ENCODE results near the gene CYP4A22. TPM values are rescaled to one million over a fixed set of nuclear protein-coding genes. Genes with fewer than 3 reads are reported as not detected.
"Not testable (repeated sequence)": the region's sequence is repeated elsewhere in the genome, so short reads cannot be mapped to it uniquely, and the experiment has no call there.

CYP4A22 gene
- total RNA-seq, 1 experiment from 2014 or later: not detected

- H3K4me1 ChIP-seq: no peaks in the 10 kb centered on the region
- Mint-ChIP-seq H3K4me1 (ENCODE audit: low read depth, unreplicated experiment) (no peaks in the 10 kb centered on the region), H3K27ac (ENCODE audit: unreplicated experiment) (no peak overlapping the region), H3K9me3 (ENCODE audit: unreplicated experiment) (no peaks in the 10 kb centered on the region), H3K36me3 (ENCODE audit: insufficient read depth, unreplicated experiment) (no peaks in the 10 kb centered on the region), H3K27me3 (ENCODE audit: insufficient read depth, unreplicated experiment) (no peaks in the 10 kb centered on the region), H3K4me3 (ENCODE audit: unreplicated experiment) (no peak overlapping the region)
- no peak for TF ChIP-seq CTCF (IDR thresholded peaks at IDR 0.05; ENCODE audit: insufficient read depth in 1 of 2, low read depth in 1 of 2, low read length in 1 of 2, severe bottlenecking in 1 of 2, unreplicated experiment in 1 of 2)
- intact Hi-C loops (cut with micrococcal nuclease; ENCODE audit: unreplicated experiment): no loop called here
- H3K9me3 ChIP-seq: no peaks in the 10 kb centered on the region
- no peaks in the 10 kb centered on the region for H3K36me3 ChIP-seq (ENCODE audit: control insufficient read depth, insufficient read depth, low read length)
- no peaks in the 10 kb centered on the region for H3K27me3 ChIP-seq (replicated peaks; ENCODE audit: control insufficient read depth, insufficient read depth, low read length)
- POLR2A ChIA-PET: no interaction called here
- no peak overlapping the region for H3K4me3 ChIP-seq (ENCODE audit: low read depth, low read length)
- no peak for DNase-seq
- CTCF ChIA-PET: no interaction called here
- no TSS peak for BruUV-seq (replicated peaks)
Observed at GRCh38 chr1:47113178-47113577, 24.1 kb upstream of the CYP4A22 start.

GRCh38 chr1:47121039-47121438, 16.2 kb upstream of the CYP4A22 start:
- H3K36me3 Mint-ChIP-seq (ENCODE audit: insufficient read depth, unreplicated experiment); H3K4me3 ChIP-seq (ENCODE audit: low read depth, low read length); BruUV-seq (replicated peaks); H3K27me3 ChIP-seq (replicated peaks; ENCODE audit: control insufficient read depth, insufficient read depth, low read length); H3K9me3 ChIP-seq; CTCF ChIA-PET; H3K36me3 ChIP-seq (ENCODE audit: control insufficient read depth, insufficient read depth, low read length); H3K9me3 Mint-ChIP-seq (ENCODE audit: unreplicated experiment); H3K4me3 Mint-ChIP-seq (ENCODE audit: unreplicated experiment); H3K4me1 ChIP-seq; H3K4me1 Mint-ChIP-seq (ENCODE audit: low read depth, unreplicated experiment); H3K27me3 Mint-ChIP-seq (ENCODE audit: insufficient read depth, unreplicated experiment); intact Hi-C loops (cut with micrococcal nuclease; ENCODE audit: unreplicated experiment); POLR2A ChIA-PET; H3K27ac Mint-ChIP-seq (ENCODE audit: unreplicated experiment); DNase-seq: not testable (repeated sequence)

- H3K4me1 Mint-ChIP-seq (ENCODE audit: low read depth, unreplicated experiment); H3K36me3 Mint-ChIP-seq (ENCODE audit: insufficient read depth, unreplicated experiment); H3K27me3 Mint-ChIP-seq (ENCODE audit: insufficient read depth, unreplicated experiment); BruUV-seq (replicated peaks); POLR2A ChIA-PET; H3K4me1 ChIP-seq; H3K4me3 ChIP-seq (ENCODE audit: low read depth, low read length); H3K4me3 Mint-ChIP-seq (ENCODE audit: unreplicated experiment); DNase-seq; intact Hi-C loops (cut with micrococcal nuclease; ENCODE audit: unreplicated experiment); H3K36me3 ChIP-seq (ENCODE audit: control insufficient read depth, insufficient read depth, low read length); H3K27ac Mint-ChIP-seq (ENCODE audit: unreplicated experiment); CTCF ChIA-PET; H3K27me3 ChIP-seq (replicated peaks; ENCODE audit: control insufficient read depth, insufficient read depth, low read length); H3K9me3 ChIP-seq; H3K9me3 Mint-ChIP-seq (ENCODE audit: unreplicated experiment): not testable (repeated sequence)
Observed at GRCh38 chr1:47124834-47125233, 12.4 kb upstream of the CYP4A22 start.

GRCh38 chr1:47126997-47127396, 10.2 kb upstream of the CYP4A22 start:
- not testable (repeated sequence) for H3K9me3 Mint-ChIP-seq (ENCODE audit: unreplicated experiment)

More at GRCh38 chr1:47126997-47127396, 10.2 kb upstream of the CYP4A22 start:
- BruUV-seq (replicated peaks); POLR2A ChIA-PET; H3K9me3 ChIP-seq; H3K4me3 ChIP-seq (ENCODE audit: low read depth, low read length); H3K36me3 ChIP-seq (ENCODE audit: control insufficient read depth, insufficient read depth, low read length); H3K36me3 Mint-ChIP-seq (ENCODE audit: insufficient read depth, unreplicated experiment); H3K4me1 ChIP-seq; H3K27me3 ChIP-seq (replicated peaks; ENCODE audit: control insufficient read depth, insufficient read depth, low read length); H3K27ac Mint-ChIP-seq (ENCODE audit: unreplicated experiment); intact Hi-C loops (cut with micrococcal nuclease; ENCODE audit: unreplicated experiment); DNase-seq; H3K27me3 Mint-ChIP-seq (ENCODE audit: insufficient read depth, unreplicated experiment); H3K4me3 Mint-ChIP-seq (ENCODE audit: unreplicated experiment); H3K4me1 Mint-ChIP-seq (ENCODE audit: low read depth, unreplicated experiment); CTCF ChIA-PET: not testable (repeated sequence)

Measured in Caco-2 (cell line).